Upper lobe of left lung (tissue), 6 donors: ENCODE data around the gene TIMM44. TPM values are rescaled to one million over a fixed set of nuclear protein-coding genes. Genes with fewer than 3 reads are reported as not detected.

ENCODE experiments used
- ATAC-seq, 2 donors: fragments of 200-7000 bp; cut with Tn5 transposase; one replicate each; pipeline ENCODE4 v1.9.1; 2022; ENCODE audit warnings: mild to moderate bottlenecking in 2 of 2, moderate library complexity in 2 of 2; ENCODE audit not compliant: low FRiP score in 2 of 2
- DNase-seq, 2 donors: peaks; one replicate each; pipeline ENCODE4 v3.0.0-alpha.2; 2019 to 2020
- H3K27ac ChIP-seq, 4 donors: fragments of 200-600 bp; sonication (generic); one replicate each; pipeline ENCODE4 v1.5.1; 2016 to 2019
- H3K27me3 ChIP-seq, 4 donors: fragments of 200-600 bp; sonication (generic); one replicate each; pipeline ENCODE4 v1.5.1; 2017 to 2019
- H3K36me3 ChIP-seq, 4 donors: fragments of 200-600 bp; sonication (generic); one replicate each; pipeline ENCODE4 v1.5.1; 2016 to 2019
- H3K4me1 ChIP-seq, 4 donors: fragments of 200-600 bp; sonication (generic); one replicate each; pipeline ENCODE4 v1.5.1; 2018 to 2019
- H3K4me3 ChIP-seq, 4 donors: fragments of 200-600 bp; sonication (generic); one replicate each; pipeline ENCODE4 v1.5.1; 2017 to 2019; ENCODE audit warnings: mild to moderate bottlenecking in 2 of 4, moderate library complexity in 1 of 4
- H3K9me3 ChIP-seq, 4 donors: fragments of 200-600 bp; sonication (generic); one replicate each; pipeline ENCODE4 v1.5.1; 2018 to 2019
- CTCF ChIP-seq, 6 experiments: fragments of 450-650 bp in 4 of 6; fragments of 200-600 bp in 2 of 6; sonication (generic) in 2 of 6; IDR thresholded peaks; one replicate each; pipeline ENCODE4 v1.5.1; 2016 to 2019; ENCODE audit warnings: antibody characterized with exemption in 6 of 6
- EP300 ChIP-seq, 4 donors: sonication (generic); formaldehyde crosslinking; IDR thresholded peaks; one replicate each; pipeline ENCODE4 v1.5.1; 2017; ENCODE audit warnings: antibody characterized with exemption in 4 of 4, control low read depth in 2 of 4
- POLR2A ChIP-seq, 4 donors: fragments of 450-650 bp; IDR thresholded peaks; one replicate each; pipeline ENCODE4 v1.5.1; 2016 to 2017; ENCODE audit warnings: antibody characterized with exemption in 4 of 4, mild to moderate bottlenecking in 2 of 4
- POLR2AphosphoS5 ChIP-seq, 2 donors: sonication (generic); formaldehyde crosslinking; IDR thresholded peaks; one replicate each; pipeline ENCODE4 v1.5.1; 2017; ENCODE audit warnings: antibody characterized with exemption in 2 of 2
- WGBS, 2 donors: methylation state at CpG; one replicate each; pipeline ENCODE4 v1.1.5; 2017 to 2018; 5-methylcytosine and 5-hydroxymethylcytosine counted together
- total RNA-seq, 6 donors: library from RNA; depleted of rRNA in 4 of 6; stranded (reverse); fragments of >200 nt in 4 of 6; gene quantifications; one replicate each; pipeline versions ENCODE4 v1.1.0 to v1.2.1, GENCODE V29; 2016 to 2021
- donor health status: DM: no; HTN: no; CAD: no; lungs with moderate emphysema.
- donor health status: DM: no; HTN: yes; CAD: no; lungs with severe emphysema.

Gene TIMM44
- total RNA-seq, 6 donors from 2014 or later: 39.8 to 83.2 (median 52.7) TPM

GRCh38 chr19:7977723-7978040 lies 34.2 kb upstream of the TIMM44 start:
- no peak overlapping the region for H3K27ac ChIP-seq
- H3K36me3 ChIP-seq: peaks cover 22 to 92% (median 67%) of the 10 kb centered on the region in 4 donors
- H3K4me1 ChIP-seq: no peaks in the 10 kb centered on the region
- H3K4me3 ChIP-seq: no peak overlapping the region
- TF ChIP-seq POLR2AphosphoS5 (IDR thresholded peaks at IDR 0.05) (no peak), CTCF (IDR thresholded peaks at IDR 0.05) (no peak), EP300 (IDR thresholded peaks at IDR 0.05) (no peak), POLR2A (IDR thresholded peaks at IDR 0.05) (no peak)
- 94 to 96% methylated on average over 6 of the region's 6 CpGs for WGBS, 2 donors
- DNase-seq: no peak
- no peaks in the 10 kb centered on the region for H3K27me3 ChIP-seq
- no peak for ATAC-seq
- no peaks in the 10 kb centered on the region for H3K9me3 ChIP-seq

GRCh38 chr19:7977021-7977722 lies 33.7 kb upstream of the TIMM44 start:
- no peaks in the 10 kb centered on the region for H3K9me3 ChIP-seq
- H3K4me1 ChIP-seq: no peaks in the 10 kb centered on the region
- no peaks in the 10 kb centered on the region for H3K27me3 ChIP-seq
- ATAC-seq (no peak), DNase-seq (no peak)
- H3K27ac ChIP-seq: no peak overlapping the region
- TF ChIP-seq POLR2A (IDR thresholded peaks at IDR 0.05): no peak
- no peak overlapping the region for H3K4me3 ChIP-seq
- WGBS, 2 donors: 95 to 98% methylated on average over 10 to 15 of the region's 15 CpGs
- peaks cover 22 to 92% (median 68%) of the 10 kb centered on the region in 4 donors for H3K36me3 ChIP-seq

- Histone ChIP-seq H3K27me3 (no peaks in the 10 kb centered on the region), H3K27ac (no peak overlapping the region), H3K36me3 (peaks cover 22 to 92% (median 69%) of the 10 kb centered on the region in 4 donors), H3K4me3 (no peak overlapping the region), H3K9me3 (no peaks in the 10 kb centered on the region), H3K4me1 (no peaks in the 10 kb centered on the region)
- 88 to 97% methylated on average over 4 of the region's 4 CpGs for WGBS, 2 donors
- TF ChIP-seq POLR2AphosphoS5 (IDR thresholded peaks at IDR 0.05) (no peak), EP300 (IDR thresholded peaks at IDR 0.05) (no peak), POLR2A (IDR thresholded peaks at IDR 0.05) (no peak), CTCF (IDR thresholded peaks at IDR 0.05) (no peak)
- ATAC-seq (no peak), DNase-seq (no peak)
Measured at GRCh38 chr19:7976461-7976860, 33.0 kb upstream of the TIMM44 start.

- TF ChIP-seq POLR2A (IDR thresholded peaks at IDR 0.05): no peak
- TF ChIP-seq CTCF (IDR thresholded peaks at IDR 0.05): no peak
- TF ChIP-seq EP300 (IDR thresholded peaks at IDR 0.05): no peak
- TF ChIP-seq POLR2AphosphoS5 (IDR thresholded peaks at IDR 0.05): no peak
- H3K27me3 ChIP-seq: no peaks in the 10 kb centered on the region
- H3K27ac ChIP-seq: no peak overlapping the region
- peaks cover 13 to 92% (median 62%) of the 10 kb centered on the region in 4 donors for H3K36me3 ChIP-seq
- DNase-seq: no peak
- 90 to 92% methylated on average over 2 to 6 of the region's 7 CpGs for WGBS, 2 donors
- no peak overlapping the region for H3K4me3 ChIP-seq
- no peaks in the 10 kb centered on the region for H3K9me3 ChIP-seq
- no peak for ATAC-seq
- H3K4me1 ChIP-seq: no peaks in the 10 kb centered on the region
Measured at GRCh38 chr19:7975037-7975436, 31.6 kb upstream of the TIMM44 start.

GRCh38 chr19:7973883-7974282 lies 30.4 kb upstream of the TIMM44 start:
- Histone ChIP-seq H3K27ac (no peak overlapping the region), H3K36me3 (peaks cover 10 to 92% (median 60%) of the 10 kb centered on the region in 4 donors), H3K9me3 (no peaks in the 10 kb centered on the region), H3K4me3 (no peak overlapping the region), H3K4me1 (no peaks in the 10 kb centered on the region), H3K27me3 (no peaks in the 10 kb centered on the region)
- TF ChIP-seq CTCF (IDR thresholded peaks at IDR 0.05) (no peak), POLR2AphosphoS5 (IDR thresholded peaks at IDR 0.05) (no peak), POLR2A (IDR thresholded peaks at IDR 0.05) (no peak), EP300 (IDR thresholded peaks at IDR 0.05) (no peak)
- DNase-seq (no peak), ATAC-seq (no peak)
- 89 to 95% methylated on average over 12 of the region's 12 CpGs for WGBS, 2 donors
